GM10266 (cell line): ENCODE results near the gene KCNJ1.

ENCODE experiments used
- DNase-seq: peaks from one replicate; pipeline ENCODE4 v3.0.0; 2012; ENCODE audit errors: extremely low spot score
- TF ChIP-seq, protein P1 (sequence below): IDR thresholded peaks from 2 replicates; pipeline ENCODE4 v1.5.1; 2012; ENCODE audit warnings: mild to moderate bottlenecking, low read depth; ENCODE audit not compliant: control insufficient read depth, insufficient read depth; ENCODE audit errors: missing control alignments

KCNJ1 gene

DNA sequence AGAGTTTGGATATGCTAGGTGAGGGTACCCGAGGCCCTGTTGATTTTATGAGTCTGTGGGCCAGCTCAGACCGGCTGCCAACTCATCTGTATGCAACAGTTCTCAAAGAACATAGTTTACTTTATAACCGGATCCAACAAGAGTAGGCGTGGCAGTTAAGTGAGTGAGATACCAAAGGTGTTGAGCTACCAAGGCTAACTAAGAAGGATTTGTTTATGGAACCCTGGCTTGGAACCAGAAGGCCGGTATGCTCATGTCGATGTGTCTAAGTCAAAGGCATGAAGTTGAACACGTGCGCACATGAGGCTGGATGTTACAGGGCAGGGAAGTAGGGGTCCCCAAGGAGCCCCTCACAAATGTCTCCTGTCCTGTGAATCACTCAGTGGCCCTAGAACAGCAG is at the start of gene KCNJ1:
Gene KCNJ1 (minus strand): TSS at position 20 of the 400 bp plus-strand sequence. CDS start 27,053 bp downstream, outside the sequence.
- TF ChIP-seq, protein P1, sequence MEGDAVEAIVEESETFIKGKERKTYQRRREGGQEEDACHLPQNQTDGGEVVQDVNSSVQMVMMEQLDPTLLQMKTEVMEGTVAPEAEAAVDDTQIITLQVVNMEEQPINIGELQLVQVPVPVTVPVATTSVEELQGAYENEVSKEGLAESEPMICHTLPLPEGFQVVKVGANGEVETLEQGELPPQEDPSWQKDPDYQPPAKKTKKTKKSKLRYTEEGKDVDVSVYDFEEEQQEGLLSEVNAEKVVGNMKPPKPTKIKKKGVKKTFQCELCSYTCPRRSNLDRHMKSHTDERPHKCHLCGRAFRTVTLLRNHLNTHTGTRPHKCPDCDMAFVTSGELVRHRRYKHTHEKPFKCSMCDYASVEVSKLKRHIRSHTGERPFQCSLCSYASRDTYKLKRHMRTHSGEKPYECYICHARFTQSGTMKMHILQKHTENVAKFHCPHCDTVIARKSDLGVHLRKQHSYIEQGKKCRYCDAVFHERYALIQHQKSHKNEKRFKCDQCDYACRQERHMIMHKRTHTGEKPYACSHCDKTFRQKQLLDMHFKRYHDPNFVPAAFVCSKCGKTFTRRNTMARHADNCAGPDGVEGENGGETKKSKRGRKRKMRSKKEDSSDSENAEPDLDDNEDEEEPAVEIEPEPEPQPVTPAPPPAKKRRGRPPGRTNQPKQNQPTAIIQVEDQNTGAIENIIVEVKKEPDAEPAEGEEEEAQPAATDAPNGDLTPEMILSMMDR = no peak
- DNase-seq = no peak

DNA sequence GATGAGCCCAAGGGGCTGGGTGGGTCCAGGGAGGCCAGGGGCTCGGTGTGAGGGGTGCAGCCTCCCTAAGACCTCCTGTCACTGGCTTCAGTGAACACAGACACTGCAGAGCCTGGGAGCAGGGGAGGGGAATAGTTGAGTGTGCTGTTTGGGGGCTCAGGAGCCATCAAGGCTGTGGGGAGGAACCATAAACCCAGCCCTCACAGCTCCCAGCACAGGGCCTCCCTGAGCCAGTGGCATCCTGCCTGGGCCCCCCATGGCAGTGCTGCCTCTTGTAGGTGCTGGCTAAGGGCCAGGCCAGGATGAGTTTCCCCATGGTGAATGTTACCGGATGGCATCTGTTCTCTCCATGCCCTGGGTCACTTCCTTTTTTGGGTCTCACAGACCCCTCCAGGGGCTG is 49.6 kb upstream of the KCNJ1 start:
- TF ChIP-seq, protein P1 = no peak
- DNase-seq = no peak

DNA sequence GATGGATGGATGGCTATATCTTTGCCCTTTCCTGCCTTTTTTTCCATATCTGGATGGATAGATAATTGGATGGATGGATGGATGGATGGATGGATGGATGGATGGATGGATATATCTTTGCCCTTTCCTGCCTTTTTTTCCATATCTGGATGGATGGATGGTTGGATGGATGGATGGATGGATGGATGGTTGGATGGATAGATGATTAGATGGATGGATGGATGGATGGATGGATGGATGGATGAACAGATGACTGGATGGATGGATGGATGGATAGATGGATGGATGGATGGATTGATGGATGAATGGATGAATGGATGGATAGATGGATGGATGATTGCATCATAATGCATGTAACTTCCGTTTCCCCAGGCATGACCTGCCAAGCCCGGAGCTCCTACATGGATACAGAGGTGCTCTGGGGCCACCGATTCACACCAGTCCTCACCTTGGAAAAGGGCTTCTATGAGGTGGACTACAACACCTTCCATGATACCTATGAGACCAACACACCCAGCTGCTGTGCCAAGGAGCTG is 49.0 kb upstream of the KCNJ1 start:
- TF ChIP-seq, protein P1 = no peak
- no peak for DNase-seq

DNA sequence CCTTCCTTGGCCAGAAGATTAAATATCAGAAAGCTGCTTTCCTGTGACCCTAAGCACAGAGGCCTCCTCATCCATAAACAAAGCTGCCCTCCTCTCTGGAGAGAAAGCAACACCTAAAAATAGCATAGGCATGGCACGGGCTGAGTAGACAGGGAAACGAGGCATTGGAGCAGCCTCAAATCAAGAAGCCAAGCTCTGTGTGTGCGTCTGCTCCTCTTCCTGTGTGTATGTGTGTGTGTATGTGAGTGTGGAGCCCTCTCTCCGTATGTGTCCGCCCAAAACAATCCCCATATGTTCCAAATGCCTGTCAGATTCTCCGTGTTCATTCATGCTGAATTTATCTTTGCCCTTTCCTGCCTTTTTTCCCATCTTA is 48.0 kb upstream of the KCNJ1 start:
- DNase-seq = no peak

DNA sequence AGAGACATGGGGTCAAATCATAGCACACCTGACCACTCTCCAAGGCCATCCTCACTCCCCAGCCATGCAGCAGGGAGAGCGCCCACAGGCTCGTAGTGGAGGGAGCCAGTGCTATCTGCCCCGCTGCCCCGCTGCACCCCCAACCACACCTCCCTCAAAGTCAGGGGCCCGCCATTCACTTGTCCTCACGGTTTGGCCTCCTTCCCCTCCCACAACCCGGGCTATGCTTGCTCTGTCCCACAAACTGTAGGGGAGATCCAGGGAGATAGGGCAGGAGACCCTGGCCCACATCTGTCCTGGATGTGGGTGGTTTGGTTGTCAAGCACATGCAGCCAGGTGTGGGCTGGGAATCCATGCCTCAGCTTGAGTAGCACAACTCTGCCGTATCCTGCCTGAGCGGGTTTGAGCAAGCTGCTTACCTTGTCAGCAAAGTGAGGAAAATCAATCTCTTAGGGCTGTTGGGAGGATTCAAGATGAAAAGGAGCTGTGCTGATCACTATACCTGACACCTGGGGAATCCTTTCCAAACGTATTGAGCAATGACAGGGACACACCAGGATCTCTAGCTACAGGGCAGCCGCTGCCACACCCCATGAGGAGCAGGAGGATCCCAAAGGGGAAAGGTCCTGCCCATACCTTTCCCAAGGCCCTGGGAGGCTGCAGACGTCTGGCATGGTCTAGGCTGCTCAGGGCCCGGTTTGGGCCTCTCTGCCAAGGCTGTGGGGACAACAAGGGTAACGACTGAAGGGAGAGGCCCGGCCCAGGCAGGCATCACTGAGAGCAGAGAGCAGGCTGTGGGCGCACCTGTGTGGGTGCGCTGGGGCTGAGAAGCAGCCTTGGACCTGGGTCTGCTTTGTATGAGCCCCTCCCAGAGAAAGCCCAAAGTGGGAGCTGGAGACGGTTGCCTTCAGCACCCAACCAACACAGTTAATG is 47.4 kb upstream of the KCNJ1 start:
- no peak for DNase-seq
- TF ChIP-seq, protein P1 = no peak

More for the DNA sequence above, 48.0 kb upstream of the KCNJ1 start:
- TF ChIP-seq, protein P1 = no peak

DNA sequence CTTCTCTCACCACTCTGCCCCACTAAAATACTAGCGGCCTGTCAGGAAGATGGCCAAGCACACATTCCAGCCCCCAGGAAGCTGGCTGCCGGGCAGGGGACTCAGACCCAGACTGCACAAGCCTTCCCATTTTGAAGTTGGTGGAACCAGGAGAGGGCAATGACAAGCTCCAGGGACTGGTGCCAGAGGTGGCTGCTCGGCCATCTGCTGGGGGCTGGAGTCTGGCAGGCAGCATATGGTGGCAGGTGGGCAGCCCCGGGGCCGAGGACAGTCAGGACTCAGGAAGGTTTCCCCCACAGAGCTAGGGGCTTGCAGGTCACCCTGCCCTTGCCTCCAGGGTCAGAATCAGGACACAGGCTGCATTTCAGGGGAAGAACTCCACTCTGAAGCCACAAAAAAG is 46.7 kb upstream of the KCNJ1 start:
- no peak for DNase-seq
- TF ChIP-seq, protein P1 = no peak

DNA sequence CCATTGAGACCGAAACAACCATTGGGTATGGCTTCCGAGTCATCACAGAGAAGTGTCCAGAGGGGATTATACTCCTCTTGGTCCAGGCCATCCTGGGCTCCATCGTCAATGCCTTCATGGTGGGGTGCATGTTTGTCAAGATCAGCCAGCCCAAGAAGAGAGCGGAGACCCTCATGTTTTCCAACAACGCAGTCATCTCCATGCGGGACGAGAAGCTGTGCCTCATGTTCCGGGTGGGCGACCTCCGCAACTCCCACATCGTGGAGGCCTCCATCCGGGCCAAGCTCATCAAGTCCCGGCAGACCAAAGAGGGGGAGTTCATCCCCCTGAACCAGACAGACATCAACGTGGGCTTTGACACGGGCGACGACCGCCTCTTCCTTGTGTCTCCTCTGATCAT is 44.6 kb upstream of the KCNJ1 start:
- DNase-seq = no peak
- TF ChIP-seq, protein P1 = no peak
